HepG2 (cell line): ENCODE results near the gene CBFA2T2. TPM values are rescaled to one million over a fixed set of nuclear protein-coding genes. Genes with fewer than 3 reads are reported as not detected.

Experiments
- CREB3 ChIP-seq: sonication (generic); formaldehyde crosslinking; IDR thresholded peaks from 2 replicates; pipeline ENCODE4 v1.5.0; 2020; ENCODE audit warnings: missing genetic modification reagents
- HMG20B ChIP-seq: conservative IDR thresholded peaks from 2 replicates; pipeline ENCODE4 v1.6.1; 2016; ENCODE audit warnings: missing genetic modification reagents, missing compliant biosample characterization
- ISL2 ChIP-seq: sonication (generic); formaldehyde crosslinking; IDR thresholded peaks from 2 replicates; pipeline ENCODE4 v1.5.0; 2020; ENCODE audit warnings: missing genetic modification reagents
- MNT ChIP-seq: fragments of 450-650 bp; IDR thresholded peaks from 2 replicates; pipeline ENCODE4 v1.6.1; 2016
- PITX1 ChIP-seq: sonication (generic); formaldehyde crosslinking; IDR thresholded peaks from 2 replicates; pipeline ENCODE4 v1.5.1; 2020; ENCODE audit warnings: mild to moderate bottlenecking, missing genetic modification reagents
- POGK ChIP-seq: sonication (generic); formaldehyde crosslinking; conservative IDR thresholded peaks from 2 replicates; pipeline ENCODE4 v1.8.0; 2022; ENCODE audit warnings: mild to moderate bottlenecking, moderate library complexity, missing genetic modification reagents
- SOX13 ChIP-seq, 3 experiments: fragments of 450-650 bp in 1 of 3; sonication (generic) in 1 of 3; formaldehyde crosslinking in 1 of 3; IDR thresholded peaks in 2 of 3; conservative IDR thresholded peaks in 1 of 3; 2 replicates each; pipeline versions ENCODE4 v1.5.0 to v1.6.1; 2016 to 2020; ENCODE audit warnings: antibody characterized with exemption in 1 of 3, mild to moderate bottlenecking in 1 of 3, missing compliant biosample characterization in 1 of 3, missing genetic modification reagents in 1 of 3, moderate library complexity in 1 of 3
- ZBTB43 ChIP-seq: sonication (generic); formaldehyde crosslinking; conservative IDR thresholded peaks from 2 replicates; pipeline ENCODE4 v1.4.0; 2020; ENCODE audit warnings: missing genetic modification reagents
- ZNF337 ChIP-seq: sonication (generic); formaldehyde crosslinking; IDR thresholded peaks from 2 replicates; pipeline ENCODE4 v1.5.1; 2020; ENCODE audit warnings: missing genetic modification reagents, low read depth, mild to moderate bottlenecking, borderline replicate concordance
- ZNF382 ChIP-seq: sonication (generic); formaldehyde crosslinking; IDR thresholded peaks from 2 replicates; pipeline ENCODE4 v1.5.0; 2020; ENCODE audit warnings: missing genetic modification reagents, mild to moderate bottlenecking, borderline replicate concordance
- ZNF609 ChIP-seq: sonication (generic); formaldehyde crosslinking; IDR thresholded peaks from 2 replicates; pipeline ENCODE4 v1.4.0; 2020; ENCODE audit warnings: mild to moderate bottlenecking, missing genetic modification reagents, borderline replicate concordance
- ZNF687 ChIP-seq: sonication (generic); formaldehyde crosslinking; IDR thresholded peaks from 2 replicates; pipeline ENCODE4 v1.5.1; 2020; ENCODE audit warnings: mild to moderate bottlenecking, missing genetic modification reagents, moderate library complexity
- polyA plus RNA-seq, 8 experiments: library from polyadenylated mRNA; depleted of rRNA in 3 of 8; stranded (reverse) in 7 of 8; unstranded in 1 of 8; fragments of >200 nt; fragmentation: Illumina TruSeq in 4 of 8; extraction: Trizol in 4 of 8; gene quantifications; 2 replicates each; pipeline versions ENCODE4 v1.2.1 to v1.2.3, GENCODE V29; 2011 to 2016; ENCODE audit warnings: low read depth in 4 of 8, missing spikeins in 1 of 8, mixed read lengths in 1 of 8; ENCODE audit not compliant: insufficient read depth in 1 of 8
- total RNA-seq, 5 experiments: library from RNA; depleted of rRNA; stranded (reverse); fragments of >200 nt; fragmentation: Illumina TruSeq; extraction: Trizol; gene quantifications; 2 replicates each; pipeline ENCODE4 v1.2.3, GENCODE V29; 2016; ENCODE audit warnings: low read depth in 1 of 5

The CBFA2T2 gene
- total and polyA plus RNA-seq, 2 of the 13 experiments (the other 11 are each of a cell fraction or from before 2014, with no cell fraction given): 6.3 to 21.2 TPM

GRCh38 chr20:33482581-33482980, 7.3 kb upstream of the CBFA2T2 start (continued):
- no peak for TF ChIP-seq ZNF687 (CRISPR knock-in tag)
- no peak for TF ChIP-seq ZBTB43 (CRISPR knock-in tag)
- no peak for TF ChIP-seq ISL2 (CRISPR knock-in tag)
- TF ChIP-seq ZNF609: no peak
- TF ChIP-seq HMG20B (CRISPR knock-in tag): no peak
- TF ChIP-seq POGK (CRISPR knock-in tag): 0 out of 2 replicates have a peak, but pooled peaks have one; percentile 48
- no peak for TF ChIP-seq PITX1 (CRISPR knock-in tag)
- TF ChIP-seq SOX13 (IDR thresholded peaks at IDR 0.05): no peak
- no peak for TF ChIP-seq SOX13 (CRISPR knock-in tag; conservative IDR thresholded peaks at IDR 0.05 in 1 of 2, IDR thresholded peaks at IDR 0.05 in 1 of 2)
- TF ChIP-seq MNT: no peak
- no peak for TF ChIP-seq ZNF382
- TF ChIP-seq CREB3 (CRISPR knock-in tag): no peak
- no peak for TF ChIP-seq ZNF337 (CRISPR knock-in tag)
